K562 (cell line): Measurements from ENCODE around the gene FIG4. TPM values are rescaled to one million over a fixed set of nuclear protein-coding genes. Genes with fewer than 3 reads are reported as not detected.

Experiments
- FOXP4 ChIP-seq: sonication (generic); formaldehyde crosslinking; IDR thresholded peaks from 2 replicates; pipeline ENCODE4 v1.8.0; 2022; ENCODE audit warnings: mild to moderate bottlenecking, missing genetic modification reagents, borderline replicate concordance
- KDM2B ChIP-seq: fragments of 250-450 bp; sonication (Bioruptor Pico); IDR thresholded peaks from 2 replicates; pipeline ENCODE4 v1.8.0; 2021; ENCODE audit warnings: mild to moderate bottlenecking, moderate library complexity
- KLF10 ChIP-seq: fragments of 250-450 bp; sonication (Bioruptor Pico); IDR thresholded peaks from 2 replicates; pipeline ENCODE4 v1.6.1; 2021; ENCODE audit warnings: matching md5 sums
- MTF1 ChIP-seq: fragments of 250-450 bp; sonication (Bioruptor Pico); IDR thresholded peaks from 2 replicates; pipeline ENCODE4 v1.9.0; 2021; ENCODE audit warnings: moderate library complexity, mild to moderate bottlenecking, inconsistent platforms, borderline replicate concordance
- SETDB1 ChIP-seq: IDR thresholded peaks from one replicate; pipeline ENCODE4 v1.6.1; 2012; ENCODE audit warnings: low read length, control low read depth, inconsistent platforms
- ZBTB12 ChIP-seq: fragments of 250-450 bp; sonication (Bioruptor Pico); IDR thresholded peaks from 2 replicates; pipeline ENCODE4 v1.4.0; 2020
- polyA plus RNA-seq, 8 experiments: library from polyadenylated mRNA; depleted of rRNA in 4 of 8; stranded (reverse) in 5 of 8; unstranded in 3 of 8; fragments of >200 nt; fragmentation: Nextera tagmentation in 2 of 8; fragmentation: Illumina TruSeq in 1 of 8; extraction: Ambion mirVana in 2 of 8; extraction: Trizol in 1 of 8; gene quantifications; 2 replicates each; pipeline versions ENCODE4 v1.2.1 to v1.2.3, GENCODE V29; 2011 to 2014; ENCODE audit warnings: inconsistent platforms in 1 of 8, missing spikeins in 1 of 8
- total RNA-seq, 7 experiments: library from RNA; depleted of rRNA in 6 of 7; stranded (reverse); fragments of >200 nt in 6 of 7; fragmentation: Illumina TruSeq in 2 of 7; extraction: Trizol in 2 of 7; gene quantifications; 2 replicates each; pipeline versions ENCODE4 v1.2.1 to v1.2.3, GENCODE V29; 2011 to 2021; ENCODE audit warnings: low replicate concordance in 1 of 7

FIG4 gene
- total and polyA plus RNA-seq, 9 of the 15 experiments (the other 6 are each of a cell fraction or from before 2014, with no cell fraction given): 1.5 to 6.8 (median 4.3) TPM

- TF ChIP-seq MTF1: no peak
- TF ChIP-seq FOXP4 (CRISPR knock-in tag): no peak
- no peak for TF ChIP-seq SETDB1
- TF ChIP-seq ZBTB12 (CRISPR knock-in tag): no peak
- no peak for TF ChIP-seq KLF10 (CRISPR knock-in tag)
- no peak for TF ChIP-seq KDM2B (CRISPR knock-in tag)
These were observed 183.5 kb downstream of the FIG4 start (continued) for GRCh38 chr6:109874621-109875020.

Other genes with a start within 250 kb of the FIG4 start
- gene MICAL1, start 235.5 kb upstream of the FIG4 start, total RNA-seq (2014; rRNA removed): 7.0 and 10.5 TPM in 2 replicates
- gene MICAL1, start 235.5 kb upstream of the FIG4 start, total RNA-seq (2014; rRNA removed; fragmentation: Illumina TruSeq; extraction: Trizol): 3.0 and 3.7 TPM in 2 replicates
- gene MICAL1, start 235.5 kb upstream of the FIG4 start, total RNA-seq (2015; rRNA removed; fragmentation: Illumina TruSeq; extraction: Trizol): 4.6 and 5.3 TPM in 2 replicates
- 11.0 and 12.3 TPM in 2 replicates for gene MICAL1, start 235.5 kb upstream of the FIG4 start, total RNA-seq (2021)
- 11.5 and 11.6 TPM in 2 replicates for gene MICAL1, start 235.5 kb upstream of the FIG4 start, polyA plus RNA-seq (2011; rRNA removed)
- 8.4 and 9.0 TPM in 2 replicates for gene MICAL1, start 235.5 kb upstream of the FIG4 start, polyA plus RNA-seq (2014; fragmentation: Illumina TruSeq; extraction: Trizol)
- gene MICAL1, start 235.5 kb upstream of the FIG4 start, polyA plus RNA-seq (2014; fragmentation: Nextera tagmentation; extraction: Ambion mirVana): under 1 TPM; 0.07 to 0.15 TPM
- 11.5 and 15.2 TPM in 2 replicates for gene MICAL1, start 235.5 kb upstream of the FIG4 start, polyA plus RNA-seq (2014; rRNA removed)
- gene ZBTB24, start 208.1 kb upstream of the FIG4 start, total RNA-seq (2014; rRNA removed): 8.3 and 9.3 TPM in 2 replicates
- 13.4 and 13.7 TPM in 2 replicates for gene ZBTB24, start 208.1 kb upstream of the FIG4 start, total RNA-seq (2014; rRNA removed; fragmentation: Illumina TruSeq; extraction: Trizol)
- 15.8 and 16.7 TPM in 2 replicates for gene ZBTB24, start 208.1 kb upstream of the FIG4 start, total RNA-seq (2015; rRNA removed; fragmentation: Illumina TruSeq; extraction: Trizol)
- gene ZBTB24, start 208.1 kb upstream of the FIG4 start, total RNA-seq (2021): 8.5 TPM in 2 replicates
- gene ZBTB24, start 208.1 kb upstream of the FIG4 start, polyA plus RNA-seq (2011; rRNA removed): 3.8 and 4.3 TPM in 2 replicates
- 8.2 and 10.1 TPM in 2 replicates for gene ZBTB24, start 208.1 kb upstream of the FIG4 start, polyA plus RNA-seq (2014; fragmentation: Illumina TruSeq; extraction: Trizol)
- gene ZBTB24, start 208.1 kb upstream of the FIG4 start, polyA plus RNA-seq (2014; fragmentation: Nextera tagmentation; extraction: Ambion mirVana): 1 to 10 TPM; 2.0 to 2.5 TPM
- 5.3 TPM in 2 replicates for gene ZBTB24, start 208.1 kb upstream of the FIG4 start, polyA plus RNA-seq (2014; rRNA removed)
- 0.59 and 0.78 TPM in 2 replicates for gene AK9, start 94 bp upstream of the FIG4 start, total RNA-seq (2014; rRNA removed)
- 0.91 and 0.96 TPM in 2 replicates for gene AK9, start 94 bp upstream of the FIG4 start, total RNA-seq (2014; rRNA removed; fragmentation: Illumina TruSeq; extraction: Trizol)
- 0.79 and 1.3 TPM in 2 replicates for gene AK9, start 94 bp upstream of the FIG4 start, total RNA-seq (2015; rRNA removed; fragmentation: Illumina TruSeq; extraction: Trizol)
- gene AK9, start 94 bp upstream of the FIG4 start, total RNA-seq (2021): 0.93 and 1.1 TPM in 2 replicates
- gene AK9, start 94 bp upstream of the FIG4 start, polyA plus RNA-seq (2011; rRNA removed): 0.66 and 1.3 TPM in 2 replicates
- 0.68 and 1.4 TPM in 2 replicates for gene AK9, start 94 bp upstream of the FIG4 start, polyA plus RNA-seq (2014; fragmentation: Illumina TruSeq; extraction: Trizol)
- gene AK9, start 94 bp upstream of the FIG4 start, polyA plus RNA-seq (2014; fragmentation: Nextera tagmentation; extraction: Ambion mirVana): 1 to 10 TPM; 1.2 to 1.9 TPM
- 0.60 and 2.2 TPM in 2 replicates for gene AK9, start 94 bp upstream of the FIG4 start, polyA plus RNA-seq (2014; rRNA removed)